ENCODE data around the gene FGFBP1.
"Not testable (repeated sequence)": the region's sequence is repeated elsewhere in the genome, so short reads cannot be mapped to it uniquely, and the experiment has no call there.

Gene FGFBP1

DNA sequence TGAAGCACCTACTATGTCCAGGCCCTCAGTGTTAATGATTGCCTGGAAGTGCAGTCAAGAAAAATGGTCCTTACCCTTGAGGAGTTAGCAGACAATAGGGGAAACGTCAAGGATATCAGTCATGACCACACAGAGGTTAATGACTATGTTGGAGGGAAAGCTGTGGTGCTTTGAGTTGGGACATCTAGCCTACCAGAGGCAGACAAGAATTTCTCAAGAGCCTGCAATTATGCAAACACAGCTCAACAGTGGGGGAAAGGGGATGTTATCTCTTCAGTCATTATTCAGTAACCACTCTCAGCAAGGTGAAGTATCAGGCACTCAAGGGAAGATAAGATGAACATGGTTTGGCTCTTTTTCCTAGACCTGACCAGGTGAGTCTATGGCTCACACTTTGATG lies 7.0 kb upstream of the FGFBP1 start:
- DNase-seq (ENCODE audit: low read depth, low spot score): no peak

- no peak for DNase-seq (ENCODE audit: low read depth, low spot score)
Measured at GRCh38 chr4:15944895-15945294, 6.4 kb upstream of the FGFBP1 start.

DNA sequence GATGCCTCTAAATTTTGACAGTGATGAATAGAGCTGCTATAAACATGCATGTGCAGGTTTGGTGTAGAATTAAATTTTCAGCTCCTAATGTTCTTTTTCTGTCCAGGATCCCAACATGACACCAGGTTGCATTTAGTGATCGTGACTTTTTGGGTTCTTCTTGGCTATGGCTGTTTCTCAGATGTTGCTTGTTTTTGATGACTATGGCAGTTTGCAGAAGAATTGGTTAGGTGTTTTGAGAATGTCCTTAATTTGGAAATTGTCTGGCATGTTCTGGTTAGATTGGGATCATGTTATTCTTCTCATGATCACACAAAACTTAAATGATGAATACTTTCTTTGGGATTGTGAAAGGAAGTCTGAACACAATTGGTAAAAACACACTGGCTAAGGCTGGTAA lies 3.7 kb upstream of the FGFBP1 start:
- no peak for DNase-seq (ENCODE audit: low read depth, low spot score)

DNA sequence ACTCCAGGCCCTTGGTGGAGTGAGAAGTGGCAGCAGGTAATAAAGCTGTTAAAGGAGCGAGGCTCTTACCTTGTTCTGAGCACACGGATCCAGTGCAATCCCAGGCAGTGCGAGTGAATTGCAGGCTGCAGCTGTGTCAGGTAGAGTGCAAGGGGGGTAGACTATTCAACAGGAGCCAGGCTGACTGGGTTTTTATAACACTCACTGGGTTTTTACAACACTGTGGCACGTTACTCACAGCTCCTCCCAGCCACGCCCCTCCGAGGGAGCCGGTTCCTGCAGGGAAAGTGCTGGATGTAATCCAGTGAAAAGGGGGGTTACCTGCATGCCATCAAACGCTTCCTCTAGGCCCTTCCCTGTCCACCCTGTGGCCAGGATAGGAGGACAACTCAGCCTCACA lies 358 bp downstream of the FGFBP1 start:
- DNase-seq (ENCODE audit: low read depth, low spot score): no peak

DNA sequence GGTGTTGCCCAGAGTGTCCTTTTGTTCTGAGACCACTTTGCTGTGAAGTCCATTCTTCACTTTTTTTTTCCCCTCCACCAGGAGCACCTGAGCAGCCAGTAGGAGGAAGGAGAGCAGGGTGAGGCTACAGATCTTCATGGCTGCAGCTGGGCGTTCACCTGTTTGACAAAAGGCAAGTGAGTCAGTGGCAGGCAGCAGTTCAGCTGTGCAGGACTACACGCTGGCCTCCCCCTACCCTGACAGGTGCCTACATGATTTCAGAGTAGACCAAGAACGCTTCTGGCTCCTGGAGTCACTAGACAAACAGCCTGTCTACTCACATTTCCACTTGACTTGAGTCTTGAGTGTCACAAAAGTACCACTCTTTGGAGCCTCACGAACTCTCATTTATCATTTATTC lies 2.0 kb downstream of the FGFBP1 start:
- no peak for DNase-seq (ENCODE audit: low read depth, low spot score)

DNA sequence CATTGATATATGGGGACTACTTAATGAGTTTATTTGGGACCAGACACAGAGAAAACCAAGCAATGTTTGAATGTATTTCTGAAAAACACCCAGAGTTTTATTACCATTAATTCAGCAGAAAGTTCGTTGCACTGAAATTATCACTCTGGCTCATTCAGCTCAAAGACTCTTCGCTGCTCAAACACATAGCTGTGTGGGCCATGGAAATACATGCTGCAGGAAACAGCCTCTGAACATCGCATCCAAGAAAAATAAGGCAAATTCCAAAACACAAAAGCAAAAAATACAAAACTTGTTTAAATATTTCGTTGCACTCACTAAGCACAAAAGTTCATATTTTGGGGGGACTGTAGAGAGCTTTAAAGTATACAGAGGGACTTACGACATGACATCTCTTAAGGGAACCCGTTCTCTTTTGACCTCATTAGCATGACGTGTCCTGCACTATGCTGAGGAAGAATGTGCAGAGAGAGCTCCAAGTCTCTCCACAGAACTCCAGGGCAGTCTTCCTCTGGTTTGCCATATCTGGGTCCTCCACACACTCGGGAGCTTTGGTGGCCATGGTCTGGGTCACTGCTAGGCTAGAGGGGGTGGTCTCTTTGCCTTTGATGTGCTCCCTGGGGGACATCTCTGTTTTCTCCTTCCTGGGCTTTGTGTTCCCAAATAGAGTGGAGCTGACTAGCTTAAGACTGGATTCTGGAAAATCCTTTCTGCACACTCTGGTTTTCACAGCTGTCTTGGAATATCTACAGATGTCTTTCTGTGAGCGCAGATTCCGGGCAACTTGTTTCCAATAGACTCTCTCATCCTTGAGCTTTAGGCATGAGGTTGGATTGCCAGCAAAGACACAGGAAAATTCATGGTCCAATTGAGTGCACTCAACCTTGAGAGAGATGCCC lies 2.8 kb downstream of the FGFBP1 start:
- DNase-seq (ENCODE audit: low read depth, low spot score): no peak

DNA sequence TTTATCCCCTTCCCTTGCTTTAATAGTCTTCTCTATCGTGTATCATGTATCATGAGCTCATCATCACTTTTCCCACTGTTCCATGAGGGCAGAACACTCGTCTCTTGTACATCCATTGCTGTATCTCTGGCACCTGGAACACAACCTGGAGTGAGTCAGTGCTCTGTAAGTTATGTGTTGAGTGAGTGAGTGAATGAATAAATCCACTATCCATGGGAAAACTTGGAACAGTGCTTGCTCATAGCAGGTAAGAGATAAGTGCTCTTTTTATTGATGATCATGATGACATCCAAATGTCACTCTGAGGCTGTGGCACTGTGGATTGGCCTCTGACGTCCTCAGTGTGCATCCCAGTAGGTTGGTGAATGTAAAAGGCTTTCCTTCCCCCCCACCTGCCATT lies 4.3 kb downstream of the FGFBP1 start:
- DNase-seq (ENCODE audit: low read depth, low spot score): no peak

DNA sequence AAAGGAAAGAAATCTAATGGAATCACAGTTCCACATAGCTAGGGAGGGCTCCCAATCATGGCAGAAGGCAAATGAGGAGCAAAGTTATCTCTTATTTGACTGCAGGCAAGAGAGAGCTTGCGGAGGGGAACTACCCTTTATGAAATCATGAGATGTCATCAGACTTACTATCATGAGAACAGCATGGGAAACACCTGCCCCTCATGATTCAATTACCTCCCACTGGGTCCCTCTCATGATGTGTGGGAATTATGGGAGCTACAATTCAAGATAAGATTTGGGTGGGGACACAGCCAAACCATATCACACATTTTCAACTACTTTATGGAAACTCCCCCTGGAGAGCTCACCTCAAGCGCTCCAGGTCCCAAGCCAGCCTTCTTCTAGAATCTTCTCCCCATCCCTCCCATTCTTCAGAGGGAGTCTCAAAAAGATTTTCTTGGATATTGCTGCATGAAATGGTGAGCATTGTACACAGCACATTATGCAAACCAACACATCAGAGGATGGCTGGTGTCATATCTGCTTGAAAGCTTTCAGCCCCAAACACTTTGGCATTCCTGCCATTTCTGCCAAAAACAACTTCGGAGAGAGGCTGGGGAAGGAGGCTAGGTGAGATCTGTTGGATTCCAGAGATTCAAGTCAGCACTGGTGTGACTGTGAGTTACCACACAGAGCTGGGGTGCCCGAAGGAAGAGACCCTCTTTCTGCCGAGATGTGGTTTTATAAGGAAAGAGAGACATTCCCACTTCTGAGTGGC lies 6.9 kb downstream of the FGFBP1 start:
- no peak for DNase-seq (ENCODE audit: low read depth, low spot score)

DNA sequence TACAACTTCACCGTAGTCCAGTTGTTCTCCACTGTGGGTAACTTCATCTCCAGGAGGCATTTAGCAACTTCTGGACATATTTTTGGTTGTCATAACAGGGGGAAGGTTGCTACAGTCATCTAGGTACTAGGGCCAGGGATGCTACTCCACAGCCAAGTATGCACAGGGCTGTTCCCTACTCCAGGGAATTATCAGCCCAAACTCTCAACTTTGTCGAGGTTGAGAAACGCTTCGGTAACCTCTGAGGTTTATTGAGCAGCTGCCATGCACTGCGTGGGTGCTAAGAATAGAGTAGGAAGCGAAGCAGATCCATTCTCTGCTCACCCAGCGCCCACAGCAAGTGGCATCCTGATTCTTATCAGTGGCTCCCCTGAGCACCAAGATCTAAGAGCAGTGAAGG lies 8.2 kb downstream of the FGFBP1 start:
- no peak for DNase-seq (ENCODE audit: low read depth, low spot score)

DNA sequence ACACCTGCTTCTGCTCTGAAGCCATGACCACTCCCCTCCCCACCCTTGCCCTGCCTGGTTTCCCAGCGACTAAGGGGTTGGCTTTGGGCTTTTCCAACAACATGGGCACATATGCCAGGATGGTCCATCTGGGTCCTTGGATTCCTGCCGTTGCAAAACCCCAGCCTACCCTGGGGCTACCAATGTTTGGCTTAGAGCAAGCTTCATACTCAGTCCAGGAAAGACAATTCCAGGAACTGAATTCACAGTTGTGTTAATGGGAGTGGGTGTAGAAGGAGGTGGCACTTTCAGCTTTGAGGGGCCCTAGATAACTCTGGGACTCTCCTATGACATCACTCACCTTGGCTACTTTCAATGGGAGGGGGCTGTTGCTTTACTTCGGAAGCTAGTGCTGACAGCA lies 9.0 kb downstream of the FGFBP1 start:
- no peak for DNase-seq (ENCODE audit: low read depth, low spot score)

- DNase-seq (ENCODE audit: low read depth, low spot score): no peak
Measured at GRCh38 chr4:15928883-15929282, 9.7 kb downstream of the FGFBP1 start.

DNA sequence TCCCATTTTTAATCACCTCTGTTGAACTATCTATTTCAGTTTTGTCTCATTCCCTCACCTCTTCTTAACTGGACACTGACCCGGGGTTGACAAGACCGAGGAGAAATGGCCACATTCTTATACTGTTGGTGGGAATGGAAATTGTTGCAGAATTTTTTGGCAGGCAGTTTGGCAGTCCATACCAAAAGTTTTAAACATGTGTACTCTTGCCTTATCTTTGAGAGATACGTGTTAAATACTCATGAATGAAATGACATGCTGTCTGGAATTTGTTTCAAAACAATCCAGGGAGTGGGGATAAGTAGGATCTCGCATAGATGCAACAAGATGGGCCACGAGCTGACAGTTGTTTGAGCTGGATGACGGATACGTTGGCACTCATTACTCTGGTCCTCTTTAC lies 12.1 kb downstream of the FGFBP1 start:
- DNase-seq (ENCODE audit: low read depth, low spot score): no peak

DNA sequence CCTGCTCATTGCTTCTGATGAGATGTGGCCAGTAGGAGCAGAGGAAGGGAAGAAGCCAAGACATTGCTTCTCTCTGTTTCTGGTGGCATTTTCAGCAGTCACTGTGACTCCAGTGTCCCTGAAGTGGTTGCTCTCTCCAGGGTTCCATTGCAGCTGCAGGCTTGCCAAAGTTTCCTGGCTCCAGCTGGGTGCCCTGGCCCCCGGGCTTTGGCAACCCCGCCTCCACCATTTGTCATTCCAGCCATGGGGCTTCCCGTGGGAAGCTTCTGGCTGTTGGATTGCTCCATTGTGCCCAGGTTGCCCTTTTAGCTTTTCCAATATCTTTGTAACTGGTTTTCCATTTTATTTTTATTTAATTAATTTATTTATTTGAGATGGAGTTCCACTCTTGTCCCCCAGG lies 12.7 kb downstream of the FGFBP1 start:
- DNase-seq (ENCODE audit: low read depth, low spot score): no peak

DNA sequence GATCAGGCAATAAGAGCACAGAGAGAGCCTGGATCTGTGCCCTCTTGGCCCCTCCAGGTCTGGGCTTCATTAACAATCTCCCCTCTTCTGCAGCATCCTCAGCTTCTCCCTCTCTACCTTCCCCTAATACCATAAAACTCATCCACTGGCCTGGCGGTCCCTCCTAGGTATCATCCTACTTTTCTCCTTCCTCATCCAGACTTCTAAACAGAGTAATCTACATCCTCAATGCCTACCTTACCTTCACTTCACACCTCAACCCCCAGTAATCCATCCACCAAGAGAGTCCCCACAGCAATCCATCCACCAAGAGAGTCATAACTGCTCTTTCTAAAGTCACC lies 17.0 kb downstream of the FGFBP1 start:
- no peak for DNase-seq (ENCODE audit: low read depth, low spot score)

DNA sequence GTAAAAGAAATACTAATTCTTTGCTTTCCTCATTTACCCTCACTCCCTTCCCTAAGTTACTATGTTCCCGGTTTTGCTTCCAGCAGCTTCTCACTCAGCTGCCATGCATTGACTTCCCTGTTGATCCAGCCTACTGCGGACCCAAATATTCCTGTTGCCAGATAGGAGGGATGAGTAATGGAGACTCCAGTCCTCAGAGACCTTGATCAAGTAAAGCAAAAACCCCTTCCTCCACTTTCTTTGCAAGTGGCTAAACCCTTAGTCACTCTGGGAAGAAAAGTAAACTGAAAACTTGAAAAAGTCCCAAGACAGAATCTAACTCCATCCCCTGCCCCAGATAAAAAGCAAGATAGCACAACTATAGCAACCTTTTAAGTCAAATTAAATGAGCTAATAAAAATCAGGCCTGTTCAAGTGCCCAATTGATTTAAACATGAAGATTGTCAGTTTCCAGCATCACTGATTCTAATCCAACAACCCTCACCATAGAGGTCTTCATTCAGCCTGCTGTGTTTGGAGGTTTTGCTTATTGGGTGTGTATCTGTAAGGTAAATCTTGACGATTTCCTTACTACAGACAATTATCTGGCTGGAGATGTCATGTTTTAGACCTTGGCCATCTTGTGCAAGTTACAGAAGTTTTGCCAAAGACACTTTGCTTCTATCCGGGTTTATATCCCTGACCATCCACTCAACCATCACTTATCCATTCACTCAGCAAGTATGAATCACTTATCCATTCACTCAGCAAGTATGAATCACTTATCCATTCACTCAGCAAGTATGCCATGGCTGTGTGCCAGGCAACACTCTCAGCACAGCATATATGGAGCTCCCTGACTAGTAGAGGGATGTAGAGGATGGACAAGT lies 17.6 kb downstream of the FGFBP1 start:
- DNase-seq (ENCODE audit: low read depth, low spot score): no peak

GRCh38 chr4:15918484-15919129 lies 19.9 kb downstream of the FGFBP1 start:
- DNase-seq (ENCODE audit: low read depth, low spot score): no peak

DNA sequence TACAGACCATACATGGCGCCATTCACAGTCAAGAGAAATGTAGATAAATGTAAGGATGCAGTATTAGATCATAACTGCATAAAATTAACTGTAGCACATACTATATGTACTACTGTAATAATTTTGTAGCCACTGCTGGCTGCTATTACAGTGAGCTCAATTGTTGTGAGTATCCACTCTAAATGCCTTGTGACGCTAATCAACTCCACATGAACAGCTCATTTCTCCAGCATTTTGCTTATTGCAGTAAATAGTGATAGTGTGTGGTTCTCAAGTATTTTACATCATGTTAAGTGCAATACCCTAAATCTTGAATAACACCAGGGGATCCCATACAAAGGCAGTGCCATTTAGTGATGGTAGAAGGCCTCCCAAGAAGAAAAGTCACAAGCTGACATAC lies 21.2 kb downstream of the FGFBP1 start:
- DNase-seq (ENCODE audit: low read depth, low spot score): no peak

DNA sequence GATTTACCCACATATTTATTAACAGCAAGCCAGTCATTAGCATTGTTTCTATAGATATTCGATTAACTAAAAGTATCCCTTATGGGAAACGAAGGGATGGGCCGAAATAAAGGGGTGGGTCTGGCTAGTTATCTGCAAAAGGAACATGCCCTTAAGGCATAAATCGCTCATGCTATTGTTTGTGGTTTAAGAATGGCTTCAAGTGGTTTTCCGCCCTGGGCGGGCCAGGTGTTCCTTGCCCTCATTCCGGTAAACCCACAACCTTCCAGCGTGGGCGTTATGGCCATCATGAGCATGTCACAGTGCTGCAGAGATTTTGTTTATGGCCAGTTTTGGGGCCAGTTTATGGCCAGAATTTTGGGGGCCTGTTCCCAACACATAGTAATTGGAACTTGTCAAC lies 22.2 kb downstream of the FGFBP1 start:
- not testable (repeated sequence) for DNase-seq (ENCODE audit: low read depth, low spot score)

DNA sequence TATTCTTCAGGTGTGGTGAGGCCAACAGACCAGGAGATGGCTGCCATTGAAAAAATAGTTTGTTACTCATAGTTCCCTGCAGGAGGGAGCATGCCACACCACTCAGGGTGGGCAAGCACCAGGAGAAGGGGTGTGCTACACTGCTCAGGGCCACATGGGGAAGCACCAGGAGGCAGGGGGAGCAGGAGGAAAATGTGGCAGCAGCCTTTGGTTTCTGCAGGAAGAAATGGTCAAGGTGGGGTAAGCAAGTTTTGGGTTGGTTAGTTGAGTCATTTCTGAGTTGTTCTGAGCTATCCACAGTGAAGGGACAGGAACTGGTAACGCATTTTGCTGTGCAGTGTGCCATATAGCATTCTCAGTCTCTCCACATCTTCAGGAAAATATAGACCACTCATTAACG lies 23.8 kb downstream of the FGFBP1 start:
- DNase-seq (ENCODE audit: low read depth, low spot score): no peak

- no peak for DNase-seq (ENCODE audit: low read depth, low spot score)
Measured at GRCh38 chr4:15914291-15914690, 24.2 kb downstream of the FGFBP1 start.

DNA sequence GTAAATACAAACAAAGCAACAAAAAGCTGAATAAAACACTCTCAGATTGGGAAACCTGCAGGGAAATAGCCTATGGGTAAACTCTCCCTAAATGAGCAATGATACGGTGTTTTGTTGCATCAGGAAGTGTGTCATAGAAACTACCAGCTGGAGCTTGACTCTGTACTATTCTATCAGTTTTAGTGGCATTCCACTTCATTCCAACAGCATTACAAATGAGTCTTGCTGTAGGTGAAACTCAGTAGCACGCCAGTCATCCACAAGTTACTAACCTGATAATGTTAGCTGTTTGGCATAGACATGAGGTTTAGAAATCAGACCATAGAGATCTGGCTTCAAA lies 24.9 kb downstream of the FGFBP1 start:
- DNase-seq (ENCODE audit: low read depth, low spot score): no peak

Measured in iPS DF 19.7 (cell line).